Cerebellar nuclear complex (tissue), 1 donor: ENCODE measurements around the gene ABCA12.

Source experiments
- DNase-seq, 2 experiments: peaks; one replicate each; lab custom pipeline; 2025; lab: John Stamatoyannopoulos, UW

Gene ABCA12

DNA sequence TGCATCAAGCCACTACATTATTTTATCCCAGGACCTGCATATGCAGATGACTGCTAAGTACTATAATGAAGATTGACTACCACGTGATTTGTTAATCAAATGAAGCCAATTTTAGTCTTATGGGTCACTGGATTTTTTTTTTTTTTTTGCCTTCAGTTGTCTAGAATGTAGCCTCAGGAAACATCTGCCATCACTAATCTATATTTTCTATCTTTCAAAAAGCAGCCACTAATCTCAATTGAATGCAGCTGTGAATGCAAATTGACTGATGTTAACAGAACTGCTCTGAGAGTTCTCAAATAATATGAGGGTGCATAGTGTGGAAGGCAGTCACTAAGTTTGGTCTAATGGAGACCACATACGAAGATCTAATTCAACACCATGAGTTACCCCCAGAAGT lies 106.3 kb downstream of the ABCA12 start:
- DNase-seq: no peak

DNA sequence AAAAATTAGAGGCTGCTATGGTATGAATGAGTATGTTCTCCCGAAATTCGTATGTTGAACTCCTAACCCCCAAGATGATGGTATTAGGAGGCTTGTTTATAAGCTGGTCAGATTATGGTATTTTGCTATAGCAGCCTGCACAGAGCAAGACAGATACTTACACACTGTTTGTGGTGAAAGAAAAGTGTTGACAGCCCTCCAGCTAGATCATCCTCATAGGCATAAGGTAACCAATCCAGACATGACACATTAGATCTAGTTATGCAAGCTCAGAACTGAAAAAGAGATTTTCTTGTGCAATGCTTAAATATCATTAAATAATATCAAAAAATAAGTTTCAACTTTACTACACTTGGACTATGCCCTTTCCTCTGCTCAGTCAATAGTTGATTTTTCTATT lies 107.1 kb downstream of the ABCA12 start:
- DNase-seq: no peak

DNA sequence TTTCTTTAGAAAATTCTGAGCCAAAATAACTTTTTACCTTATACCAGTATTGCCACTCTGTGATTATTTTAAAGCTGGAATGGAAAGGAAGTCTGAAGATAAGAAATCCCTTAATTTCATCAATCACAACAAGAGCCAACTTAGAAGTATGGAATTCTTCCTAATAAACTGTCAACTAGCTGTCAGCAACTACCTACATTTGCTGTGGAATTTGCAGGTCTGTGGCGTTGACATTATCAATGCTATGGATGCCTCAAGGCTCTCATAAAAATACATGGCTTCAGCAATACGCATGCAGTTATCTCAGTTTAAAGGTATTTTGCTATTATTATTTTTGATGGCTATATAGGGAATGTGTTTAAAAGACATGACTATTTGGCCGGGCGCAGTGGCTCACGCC lies 108.5 kb downstream of the ABCA12 start:
- no peak for DNase-seq

DNA sequence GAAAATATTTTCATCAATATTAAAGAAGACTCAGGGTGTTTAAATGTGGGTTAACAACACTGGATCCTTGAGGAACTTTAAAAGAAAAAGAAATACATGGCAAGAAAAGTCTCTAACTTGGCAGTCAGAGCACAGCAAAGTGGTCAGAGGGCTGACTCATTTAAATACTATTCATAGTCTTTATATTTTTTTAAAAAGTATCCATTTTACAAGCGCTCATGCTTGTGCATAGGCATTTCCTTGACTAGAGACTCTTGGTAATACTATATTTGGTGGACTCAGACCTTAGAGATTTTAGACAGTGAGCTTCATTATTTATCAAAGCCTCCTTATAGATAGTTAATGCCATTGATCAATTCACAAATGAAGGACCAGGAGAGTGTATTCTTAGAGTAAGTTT lies 110.2 kb downstream of the ABCA12 start:
- DNase-seq: no peak

- no peak for DNase-seq
Measured at GRCh38 chr2:215027779-215028178, 110.6 kb downstream of the ABCA12 start.

- DNase-seq: no peak
Measured at GRCh38 chr2:215022910-215023309, 115.5 kb downstream of the ABCA12 start.

GRCh38 chr2:215022418-215022817 lies 116.0 kb downstream of the ABCA12 start:
- no peak for DNase-seq

DNA sequence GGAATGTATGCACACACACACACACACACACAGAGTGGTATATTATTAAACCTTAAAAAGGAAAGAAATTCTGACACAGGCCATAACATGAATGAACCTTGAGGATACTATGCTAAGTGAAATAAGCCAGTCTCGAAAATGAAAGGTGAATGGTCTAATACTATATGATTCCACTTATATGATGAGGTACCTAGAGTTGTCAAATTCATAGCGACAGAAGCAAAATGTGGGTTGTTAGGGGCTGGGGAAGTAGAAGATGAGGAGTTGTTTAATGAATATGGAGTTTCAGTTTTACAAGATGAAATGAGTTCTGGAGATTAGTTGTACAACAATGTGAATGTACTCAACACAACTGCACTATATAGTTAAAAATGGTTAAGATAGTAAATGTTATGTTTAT lies 118.1 kb downstream of the ABCA12 start:
- DNase-seq: no peak

- no peak for DNase-seq
Measured at GRCh38 chr2:215019521-215020145, 118.8 kb downstream of the ABCA12 start.

DNA sequence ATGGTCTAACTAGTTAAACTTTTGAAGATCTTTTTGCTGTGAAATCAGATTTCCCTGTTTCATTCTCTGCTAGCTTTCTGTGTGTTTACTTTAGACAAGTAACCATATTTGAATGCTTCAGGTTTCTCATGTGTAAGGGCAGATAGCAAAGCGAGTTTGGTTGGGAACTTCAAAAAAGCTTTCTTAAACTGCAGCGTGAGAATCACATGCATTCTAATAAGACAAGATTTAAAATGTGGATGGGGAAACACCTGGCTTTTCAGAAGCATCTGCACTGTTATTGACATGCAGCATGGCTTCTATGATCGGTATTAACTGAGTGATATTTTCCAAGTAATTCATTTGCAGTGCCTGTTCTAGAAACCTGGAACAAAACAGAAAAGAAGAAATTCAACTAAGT lies 119.3 kb downstream of the ABCA12 start:
- DNase-seq: no peak

DNA sequence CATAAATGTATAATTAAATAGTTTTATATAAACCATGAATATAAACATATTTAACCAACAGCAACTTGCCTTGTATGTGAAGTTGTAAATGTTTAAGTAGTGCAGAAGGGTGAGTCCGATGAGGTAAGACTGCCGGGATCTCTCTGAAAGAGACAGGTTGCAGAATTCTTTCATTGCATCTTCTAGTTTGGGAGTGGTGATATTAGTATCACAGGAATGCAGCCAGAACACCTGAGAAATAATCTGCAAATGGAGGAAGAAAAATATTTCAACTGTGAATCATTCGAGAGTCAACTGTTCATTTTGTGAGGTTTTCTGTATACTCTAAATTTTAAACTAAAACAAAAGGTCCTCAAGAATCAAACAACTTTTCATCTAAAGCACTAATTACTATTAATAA lies 123.0 kb downstream of the ABCA12 start:
- DNase-seq: no peak

GRCh38 chr2:215010390-215010789 lies 128.0 kb downstream of the ABCA12 start:
- DNase-seq: no peak

DNA sequence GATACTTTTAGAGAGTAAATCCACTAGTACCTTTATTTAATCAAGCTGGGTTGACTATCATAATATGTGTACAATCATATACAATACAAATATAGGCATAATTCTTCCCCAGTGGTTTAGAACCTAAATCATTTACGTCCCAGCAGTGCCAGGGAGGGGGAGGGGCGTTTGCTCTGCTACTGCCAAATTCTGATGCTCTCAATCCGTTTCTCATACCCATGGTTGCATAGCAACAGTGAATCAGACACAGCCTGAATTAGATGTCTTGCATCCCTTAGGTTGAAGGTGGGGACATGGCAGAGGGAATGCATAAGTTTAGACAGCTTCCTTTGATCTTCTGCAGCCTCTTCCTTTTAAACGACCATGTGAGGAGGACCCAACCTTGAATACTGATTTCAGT lies 135.4 kb downstream of the ABCA12 start:
- no peak for DNase-seq

DNA sequence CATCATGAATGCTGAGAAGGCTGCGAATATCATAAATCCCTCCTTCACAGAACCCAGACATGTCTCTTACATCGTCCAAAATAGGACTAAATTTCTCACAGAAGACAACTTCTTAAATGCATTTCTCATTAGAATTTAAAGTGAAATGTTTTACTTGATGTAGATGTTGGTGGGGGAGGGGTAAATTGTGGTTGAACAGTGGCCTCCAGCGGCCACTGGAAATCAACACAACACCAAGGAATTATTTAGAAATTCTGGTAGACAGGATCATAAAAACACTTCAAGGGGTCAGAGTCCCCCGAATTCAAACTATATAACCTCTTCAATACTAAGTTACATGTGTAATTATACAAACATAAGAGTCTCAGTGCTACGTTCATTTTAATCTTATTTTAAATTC lies 135.9 kb downstream of the ABCA12 start:
- no peak for DNase-seq

DNA sequence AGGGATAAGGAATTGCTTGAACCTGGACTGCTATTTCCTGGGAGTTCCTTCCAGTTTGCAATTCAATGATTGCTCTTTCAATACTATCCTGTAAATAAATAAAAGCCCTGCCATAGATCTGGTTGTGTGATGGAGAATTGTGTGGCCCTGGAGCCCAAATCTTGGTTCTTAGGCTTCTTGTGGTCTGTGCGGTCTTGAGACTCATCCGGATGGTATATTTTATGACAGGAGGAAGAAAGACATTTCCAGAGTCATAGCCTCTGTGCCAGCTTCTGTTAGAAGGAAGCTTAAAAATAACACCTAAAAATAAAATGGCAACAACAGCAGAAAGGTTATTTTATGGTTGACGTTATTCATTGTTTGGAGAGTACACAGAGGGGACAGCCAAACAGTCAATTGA lies 137.7 kb downstream of the ABCA12 start:
- no peak for DNase-seq

DNA sequence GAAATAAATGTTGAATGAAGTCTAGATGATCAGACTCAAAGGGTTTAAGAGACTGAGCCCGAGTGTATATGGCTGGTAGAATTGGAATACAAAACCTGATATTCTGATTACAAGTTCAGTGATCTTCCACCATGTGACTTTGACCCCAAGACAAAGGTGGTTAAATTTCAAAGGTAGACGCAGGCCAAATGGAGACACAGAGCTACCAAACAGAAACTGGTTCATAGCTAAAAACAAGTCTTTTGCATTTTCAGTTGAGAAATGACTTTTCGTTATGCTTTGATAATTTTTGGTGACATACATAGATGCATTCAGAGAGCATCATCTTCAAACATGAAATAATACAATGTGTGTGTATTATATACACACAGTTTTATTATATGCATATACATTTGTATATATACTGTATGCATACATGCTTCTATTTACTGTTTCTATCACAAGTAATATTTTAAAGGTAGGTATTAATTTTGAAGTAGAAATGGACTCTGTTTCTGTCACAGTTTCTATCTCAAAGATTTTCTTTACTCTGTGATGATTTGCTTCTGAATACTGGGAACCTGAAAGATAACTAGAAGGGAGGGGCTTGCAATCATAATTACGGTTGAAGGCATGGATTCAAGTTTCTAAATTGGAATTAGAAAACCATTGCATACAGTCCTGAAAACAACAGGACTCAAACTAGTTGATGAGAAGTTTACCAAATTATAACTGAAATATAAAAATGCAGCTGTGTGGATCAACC lies 142.3 kb downstream of the ABCA12 start:
- no peak for DNase-seq

DNA sequence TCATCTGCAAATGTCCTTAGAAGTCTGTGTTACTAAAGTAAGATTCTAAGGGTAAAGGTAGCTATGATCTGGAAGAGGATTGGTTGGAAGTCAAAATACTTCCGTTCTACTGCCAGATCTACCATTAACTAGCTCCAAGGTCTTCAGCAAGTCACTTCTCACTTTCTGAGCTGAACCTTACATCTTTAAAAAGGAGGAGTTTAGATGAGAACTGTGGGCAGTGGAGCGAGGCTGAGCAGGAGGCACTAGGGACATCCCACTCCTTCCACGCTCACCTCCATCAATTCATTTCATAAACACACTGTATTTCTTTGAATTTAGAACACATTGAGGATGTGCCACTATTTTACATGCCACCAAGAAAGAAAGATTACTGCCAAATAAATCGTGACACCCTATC lies 143.0 kb downstream of the ABCA12 start:
- DNase-seq: no peak

DNA sequence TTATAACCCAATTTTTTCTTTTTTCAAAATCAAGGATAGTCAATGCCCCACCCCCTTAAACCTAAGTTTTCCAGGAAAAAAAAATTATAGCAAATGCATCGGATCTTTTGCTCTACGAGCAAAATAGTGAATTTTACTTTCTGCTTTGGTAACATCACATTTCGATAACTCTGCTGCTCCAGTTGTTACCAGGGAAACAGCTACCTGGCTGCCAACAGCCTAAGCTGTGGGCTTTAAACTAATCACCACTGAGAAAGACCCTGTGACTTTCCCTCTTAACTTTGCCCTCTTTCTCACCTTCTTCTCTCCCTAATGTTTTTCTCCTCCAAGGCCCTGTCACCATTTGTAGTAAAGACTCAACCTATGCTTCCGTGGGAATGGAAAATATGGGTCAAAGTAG lies 145.5 kb downstream of the ABCA12 start:
- no peak for DNase-seq

GRCh38 chr2:214989187-214989586 lies 149.2 kb downstream of the ABCA12 start:
- DNase-seq: no peak

DNA sequence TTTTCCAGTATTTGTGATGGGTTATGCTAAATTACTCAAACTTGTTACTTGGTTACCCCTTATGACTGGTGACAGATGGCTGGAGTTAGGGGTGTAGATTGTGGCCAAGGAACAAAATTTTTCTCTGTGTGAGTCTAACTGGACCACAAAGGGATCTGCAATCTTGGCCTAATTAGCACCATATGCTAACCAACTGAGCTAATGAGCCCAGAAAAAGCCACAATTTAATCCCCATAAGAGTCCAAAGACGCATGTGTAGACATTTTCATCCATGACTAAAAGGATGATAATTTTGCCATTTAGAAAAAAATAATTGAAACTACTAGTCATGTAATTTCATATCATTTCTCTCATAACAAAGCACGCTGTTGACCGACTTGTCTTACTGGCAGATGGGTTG lies 151.2 kb downstream of the ABCA12 start:
- no peak for DNase-seq

- DNase-seq: no peak
Measured at GRCh38 chr2:214985619-214986018, 152.8 kb downstream of the ABCA12 start.

DNA sequence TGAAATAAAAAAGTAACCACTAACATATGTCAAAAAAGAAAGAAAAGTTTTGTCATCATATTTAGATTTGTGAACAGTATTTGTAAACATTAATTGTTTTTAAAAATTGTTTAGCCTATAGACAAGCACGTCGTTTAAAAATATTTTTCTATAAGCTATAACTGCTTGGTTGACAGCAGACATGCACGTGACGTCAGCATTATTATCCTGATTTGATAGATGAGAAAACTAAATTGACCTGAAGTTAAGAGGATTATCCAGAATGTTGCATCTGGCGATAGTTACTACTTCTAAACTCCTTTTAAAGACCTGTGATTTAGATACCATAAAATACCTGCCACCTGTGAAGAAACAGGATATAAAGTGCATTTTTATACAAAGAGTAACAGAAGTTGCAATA lies 172.0 kb downstream of the ABCA12 start:
- DNase-seq: no peak

- no peak for DNase-seq
Measured at GRCh38 chr2:214960677-214961076, 177.7 kb downstream of the ABCA12 start.

DNA sequence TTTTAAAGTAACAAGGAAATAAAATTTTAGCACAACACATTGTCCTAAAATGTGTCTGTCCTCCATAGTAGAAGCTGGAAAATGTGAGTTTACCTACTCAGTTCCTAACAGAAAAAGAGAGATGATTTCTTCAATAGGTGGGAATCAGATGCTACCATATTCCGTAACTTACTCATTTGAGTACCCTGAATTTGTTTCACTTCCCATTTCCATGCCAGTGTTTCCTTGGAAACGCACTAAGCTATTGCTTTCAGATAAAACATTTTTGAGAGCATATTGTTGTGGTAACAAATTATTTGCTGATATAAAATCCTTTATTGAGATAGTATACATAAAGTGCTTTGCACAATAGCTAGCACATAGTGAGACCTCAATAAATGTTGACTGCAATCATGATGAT lies 191.5 kb downstream of the ABCA12 start:
- no peak for DNase-seq
